ENCODE data around the gene MFRP.

The MFRP gene

GRCh38 chr11:119316016-119316728 is 30.3 kb downstream of the MFRP start (continued):
- TF ChIP-seq, protein P1, sequence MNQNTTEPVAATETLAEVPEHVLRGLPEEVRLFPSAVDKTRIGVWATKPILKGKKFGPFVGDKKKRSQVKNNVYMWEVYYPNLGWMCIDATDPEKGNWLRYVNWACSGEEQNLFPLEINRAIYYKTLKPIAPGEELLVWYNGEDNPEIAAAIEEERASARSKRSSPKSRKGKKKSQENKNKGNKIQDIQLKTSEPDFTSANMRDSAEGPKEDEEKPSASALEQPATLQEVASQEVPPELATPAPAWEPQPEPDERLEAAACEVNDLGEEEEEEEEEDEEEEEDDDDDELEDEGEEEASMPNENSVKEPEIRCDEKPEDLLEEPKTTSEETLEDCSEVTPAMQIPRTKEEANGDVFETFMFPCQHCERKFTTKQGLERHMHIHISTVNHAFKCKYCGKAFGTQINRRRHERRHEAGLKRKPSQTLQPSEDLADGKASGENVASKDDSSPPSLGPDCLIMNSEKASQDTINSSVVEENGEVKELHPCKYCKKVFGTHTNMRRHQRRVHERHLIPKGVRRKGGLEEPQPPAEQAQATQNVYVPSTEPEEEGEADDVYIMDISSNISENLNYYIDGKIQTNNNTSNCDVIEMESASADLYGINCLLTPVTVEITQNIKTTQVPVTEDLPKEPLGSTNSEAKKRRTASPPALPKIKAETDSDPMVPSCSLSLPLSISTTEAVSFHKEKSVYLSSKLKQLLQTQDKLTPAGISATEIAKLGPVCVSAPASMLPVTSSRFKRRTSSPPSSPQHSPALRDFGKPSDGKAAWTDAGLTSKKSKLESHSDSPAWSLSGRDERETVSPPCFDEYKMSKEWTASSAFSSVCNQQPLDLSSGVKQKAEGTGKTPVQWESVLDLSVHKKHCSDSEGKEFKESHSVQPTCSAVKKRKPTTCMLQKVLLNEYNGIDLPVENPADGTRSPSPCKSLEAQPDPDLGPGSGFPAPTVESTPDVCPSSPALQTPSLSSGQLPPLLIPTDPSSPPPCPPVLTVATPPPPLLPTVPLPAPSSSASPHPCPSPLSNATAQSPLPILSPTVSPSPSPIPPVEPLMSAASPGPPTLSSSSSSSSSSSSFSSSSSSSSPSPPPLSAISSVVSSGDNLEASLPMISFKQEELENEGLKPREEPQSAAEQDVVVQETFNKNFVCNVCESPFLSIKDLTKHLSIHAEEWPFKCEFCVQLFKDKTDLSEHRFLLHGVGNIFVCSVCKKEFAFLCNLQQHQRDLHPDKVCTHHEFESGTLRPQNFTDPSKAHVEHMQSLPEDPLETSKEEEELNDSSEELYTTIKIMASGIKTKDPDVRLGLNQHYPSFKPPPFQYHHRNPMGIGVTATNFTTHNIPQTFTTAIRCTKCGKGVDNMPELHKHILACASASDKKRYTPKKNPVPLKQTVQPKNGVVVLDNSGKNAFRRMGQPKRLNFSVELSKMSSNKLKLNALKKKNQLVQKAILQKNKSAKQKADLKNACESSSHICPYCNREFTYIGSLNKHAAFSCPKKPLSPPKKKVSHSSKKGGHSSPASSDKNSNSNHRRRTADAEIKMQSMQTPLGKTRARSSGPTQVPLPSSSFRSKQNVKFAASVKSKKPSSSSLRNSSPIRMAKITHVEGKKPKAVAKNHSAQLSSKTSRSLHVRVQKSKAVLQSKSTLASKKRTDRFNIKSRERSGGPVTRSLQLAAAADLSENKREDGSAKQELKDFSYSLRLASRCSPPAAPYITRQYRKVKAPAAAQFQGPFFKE (tag by site-specific recombination; IDR thresholded peaks at IDR 0.05; ENCODE audit: borderline replicate concordance), result no peak
- no peak for TF ChIP-seq ZNF514 (tag by site-specific recombination; IDR thresholded peaks at IDR 0.05)
- TF ChIP-seq KLF7 (tag by site-specific recombination; IDR thresholded peaks at IDR 0.05; ENCODE audit: borderline replicate concordance), result 0 out of 2 replicates have a peak, but pooled peaks have one; percentile 50
- no peak for TF ChIP-seq SALL2 (tag by site-specific recombination; IDR thresholded peaks at IDR 0.05; ENCODE audit: borderline replicate concordance)
- TF ChIP-seq ZXDB (tag by site-specific recombination; IDR thresholded peaks at IDR 0.05), result 0 out of 2 replicates have a peak, but pooled peaks have one; percentile 15
- TF ChIP-seq ZNF600 (tag by site-specific recombination; IDR thresholded peaks at IDR 0.05), result no peak
- no peak for TF ChIP-seq BCL11B (tag by site-specific recombination; IDR thresholded peaks at IDR 0.05; ENCODE audit: low read depth)
- TF ChIP-seq ZNF677 (tag by site-specific recombination; IDR thresholded peaks at IDR 0.05), result no peak
- TF ChIP-seq, protein P2, sequence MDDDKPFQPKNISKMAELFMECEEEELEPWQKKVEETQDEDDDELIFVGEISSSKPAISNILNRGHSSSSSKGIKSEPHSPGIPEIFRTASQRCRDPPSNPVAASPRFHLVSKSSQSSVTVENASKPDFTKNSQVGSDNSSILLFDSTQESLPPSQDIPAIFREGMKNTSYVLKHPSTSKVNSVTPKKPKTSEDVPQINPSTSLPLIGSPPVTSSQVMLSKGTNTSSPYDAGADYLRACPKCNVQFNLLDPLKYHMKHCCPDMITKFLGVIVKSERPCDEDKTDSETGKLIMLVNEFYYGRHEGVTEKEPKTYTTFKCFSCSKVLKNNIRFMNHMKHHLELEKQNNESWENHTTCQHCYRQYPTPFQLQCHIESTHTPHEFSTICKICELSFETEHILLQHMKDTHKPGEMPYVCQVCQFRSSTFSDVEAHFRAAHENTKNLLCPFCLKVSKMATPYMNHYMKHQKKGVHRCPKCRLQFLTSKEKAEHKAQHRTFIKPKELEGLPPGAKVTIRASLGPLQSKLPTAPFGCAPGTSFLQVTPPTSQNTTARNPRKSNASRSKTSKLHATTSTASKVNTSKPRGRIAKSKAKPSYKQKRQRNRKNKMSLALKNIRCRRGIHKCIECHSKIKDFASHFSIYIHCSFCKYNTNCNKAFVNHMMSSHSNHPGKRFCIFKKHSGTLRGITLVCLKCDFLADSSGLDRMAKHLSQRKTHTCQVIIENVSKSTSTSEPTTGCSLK (tag by site-specific recombination; IDR thresholded peaks at IDR 0.05), result no peak
- TF ChIP-seq BCL11A (tag by site-specific recombination; IDR thresholded peaks at IDR 0.05; ENCODE audit: low read depth), result no peak; the same call in 1 of the 2 replicates
- peak; percentile 61 for TF ChIP-seq ZBTB11 (tag by site-specific recombination; conservative IDR thresholded peaks at IDR 0.05; ENCODE audit: low read depth)
- peak; percentile 25; the same call in 1 of the 2 replicates for TF ChIP-seq ZNF341 (tag by site-specific recombination; IDR thresholded peaks at IDR 0.05; ENCODE audit: low read depth)
- TF ChIP-seq ZNF175 (tag by site-specific recombination; IDR thresholded peaks at IDR 0.05), result no peak
- no peak for TF ChIP-seq ZNF626 (tag by site-specific recombination; IDR thresholded peaks at IDR 0.05)
- TF ChIP-seq ZNF777 (tag by site-specific recombination; IDR thresholded peaks at IDR 0.05; ENCODE audit: borderline replicate concordance), result no peak
- TF ChIP-seq, protein P3, sequence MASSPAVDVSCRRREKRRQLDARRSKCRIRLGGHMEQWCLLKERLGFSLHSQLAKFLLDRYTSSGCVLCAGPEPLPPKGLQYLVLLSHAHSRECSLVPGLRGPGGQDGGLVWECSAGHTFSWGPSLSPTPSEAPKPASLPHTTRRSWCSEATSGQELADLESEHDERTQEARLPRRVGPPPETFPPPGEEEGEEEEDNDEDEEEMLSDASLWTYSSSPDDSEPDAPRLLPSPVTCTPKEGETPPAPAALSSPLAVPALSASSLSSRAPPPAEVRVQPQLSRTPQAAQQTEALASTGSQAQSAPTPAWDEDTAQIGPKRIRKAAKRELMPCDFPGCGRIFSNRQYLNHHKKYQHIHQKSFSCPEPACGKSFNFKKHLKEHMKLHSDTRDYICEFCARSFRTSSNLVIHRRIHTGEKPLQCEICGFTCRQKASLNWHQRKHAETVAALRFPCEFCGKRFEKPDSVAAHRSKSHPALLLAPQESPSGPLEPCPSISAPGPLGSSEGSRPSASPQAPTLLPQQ (tag by site-specific recombination; IDR thresholded peaks at IDR 0.05), result no peak
- TF ChIP-seq, protein P4, sequence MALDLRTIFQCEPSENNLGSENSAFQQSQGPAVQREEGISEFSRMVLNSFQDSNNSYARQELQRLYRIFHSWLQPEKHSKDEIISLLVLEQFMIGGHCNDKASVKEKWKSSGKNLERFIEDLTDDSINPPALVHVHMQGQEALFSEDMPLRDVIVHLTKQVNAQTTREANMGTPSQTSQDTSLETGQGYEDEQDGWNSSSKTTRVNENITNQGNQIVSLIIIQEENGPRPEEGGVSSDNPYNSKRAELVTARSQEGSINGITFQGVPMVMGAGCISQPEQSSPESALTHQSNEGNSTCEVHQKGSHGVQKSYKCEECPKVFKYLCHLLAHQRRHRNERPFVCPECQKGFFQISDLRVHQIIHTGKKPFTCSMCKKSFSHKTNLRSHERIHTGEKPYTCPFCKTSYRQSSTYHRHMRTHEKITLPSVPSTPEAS (tag by site-specific recombination; IDR thresholded peaks at IDR 0.05), result no peak
- TF ChIP-seq ZNF488 (tag by site-specific recombination; IDR thresholded peaks at IDR 0.05), result no peak
- no peak for TF ChIP-seq ZNF530 (tag by site-specific recombination; IDR thresholded peaks at IDR 0.05; ENCODE audit: low read depth)

All from HEK293 (cell line).